Astrocyte of the spinal cord (primary cell): ENCODE measurements around the gene SEPTIN3.

Experiments used
- DNase-seq: peaks from one replicate; pipeline ENCODE4 v3.0.0; 2011; ENCODE audit warnings: low read depth, low spot score
- H3K4me3 ChIP-seq: 2 replicates; pipeline ENCODE4 v1.5.1; 2011; ENCODE audit warnings: low read depth, mild to moderate bottlenecking, low read length, moderate library complexity
- CTCF ChIP-seq: IDR thresholded peaks from 2 replicates; pipeline ENCODE4 v1.5.1; 2012; ENCODE audit warnings: low read depth, mild to moderate bottlenecking, low read length, inconsistent platforms
- in situ Hi-C: cut with HindIII; loops from 2 replicates; pipeline ENCODE4 v1.10.0; 2017; ENCODE audit warnings: low sequenced_read_pairs

The SEPTIN3 gene

GRCh38 chr22:41949297-41949965, 19.8 kb upstream of the SEPTIN3 start:
- in situ Hi-C loops, result no loop called here
- no peak overlapping the region for H3K4me3 ChIP-seq
- DNase-seq, result no peak
- no peak for TF ChIP-seq CTCF

- TF ChIP-seq CTCF, result no peak
- in situ Hi-C loops, result no loop called here
- no peak for DNase-seq
- no peak within 1 kb of the TSS for H3K4me3 ChIP-seq
These were observed 17.3 kb upstream of the SEPTIN3 start, which contains the start of gene SMIM45 for GRCh38 chr22:41951898-41952474. Gene SMIM45, plus strand, starts transcription at chr22:41952150.

- H3K4me3 ChIP-seq, result no peak overlapping the region
- in situ Hi-C loops, result no loop called here
- no peak for TF ChIP-seq CTCF
- DNase-seq, result no peak
These were observed 16.5 kb upstream of the SEPTIN3 start for GRCh38 chr22:41952713-41953112.

- in situ Hi-C loops, result no loop called here
- no peak overlapping the region for H3K4me3 ChIP-seq
- TF ChIP-seq CTCF, result no peak
- DNase-seq, result no peak
These were observed 11.2 kb upstream of the SEPTIN3 start for GRCh38 chr22:41957941-41958556.

GRCh38 chr22:41963453-41964111, 5.7 kb upstream of the SEPTIN3 start:
- peak; percentile 46 for DNase-seq
- in situ Hi-C loops, result no loop called here
- TF ChIP-seq CTCF, result no peak
- H3K4me3 ChIP-seq, result no peak overlapping the region

GRCh38 chr22:41964112-41964491, 5.1 kb upstream of the SEPTIN3 start:
- in situ Hi-C loops, result no loop called here
- TF ChIP-seq CTCF, result no peak
- H3K4me3 ChIP-seq, result no peak overlapping the region
- no peak for DNase-seq
